Fibroblast of lung (primary cell): ENCODE measurements around the gene RNGTT.

Experiments
- CTCF ChIP-seq, 2 donors: IDR thresholded peaks in 1 of 2; conservative IDR thresholded peaks in 1 of 2; 1 replicate in 1 of 2; 2 replicates in 1 of 2; pipeline ENCODE4 v1.5.1; 2011 to 2012; ENCODE audit warnings: low read length in 2 of 2, control low read depth in 1 of 2, inconsistent platforms in 1 of 2, low read depth in 1 of 2, mild to moderate bottlenecking in 1 of 2
- EZH2 ChIP-seq: IDR thresholded peaks from 2 replicates; pipeline ENCODE4 v1.5.1; 2012; ENCODE audit warnings: low read length, control low read depth, mild to moderate bottlenecking; ENCODE audit errors: missing control alignments

GRCh38 chr6:88665131-88665530 lies 298.3 kb downstream of the RNGTT start:
- TF ChIP-seq CTCF (conservative IDR thresholded peaks at IDR 0.05 in 1 of 2, IDR thresholded peaks at IDR 0.05 in 1 of 2; ENCODE audit: low read depth in 1 of 2, low read length in 2 of 2): no peak
- TF ChIP-seq EZH2: no peak
